ENCODE data around the gene ENTHD1.

- no peak for TF ChIP-seq ZNF76 (tag by site-specific recombination; IDR thresholded peaks at IDR 0.05; ENCODE audit: borderline replicate concordance, low read depth)
- TF ChIP-seq CTCF (tag by site-specific recombination; IDR thresholded peaks at IDR 0.05): no peak
- TF ChIP-seq ZNF776 (tag by site-specific recombination; IDR thresholded peaks at IDR 0.05; ENCODE audit: borderline replicate concordance): no peak
- no peak for TF ChIP-seq ZNF146 (tag by site-specific recombination; IDR thresholded peaks at IDR 0.05)
- TF ChIP-seq ZNF391 (tag by site-specific recombination; IDR thresholded peaks at IDR 0.05; ENCODE audit: borderline replicate concordance, low read depth): no peak
- TF ChIP-seq PATZ1 (tag by site-specific recombination; IDR thresholded peaks at IDR 0.05): no peak
- TF ChIP-seq PRDM1 (tag by site-specific recombination; IDR thresholded peaks at IDR 0.05): no peak
- no peak for TF ChIP-seq ZNF169 (tag by site-specific recombination; IDR thresholded peaks at IDR 0.05)
- no peak for TF ChIP-seq ZNF274 (IDR thresholded peaks at IDR 0.05; ENCODE audit: low read length)
- TF ChIP-seq ZNF274 (tag by site-specific recombination; IDR thresholded peaks at IDR 0.05; ENCODE audit: borderline replicate concordance): no peak
- TF ChIP-seq ZNF837 (tag by site-specific recombination; IDR thresholded peaks at IDR 0.05): no peak
- no peak for TF ChIP-seq PRDM2 (tag by site-specific recombination; IDR thresholded peaks at IDR 0.05; ENCODE audit: borderline replicate concordance)
- TF ChIP-seq ZNF2 (tag by site-specific recombination; IDR thresholded peaks at IDR 0.05): no peak
These were observed 21.8 kb upstream of the ENTHD1 start for GRCh38 chr22:39915295-39915726.
